ENCODE data around the gene APBA2. TPM values are rescaled to one million over a fixed set of nuclear protein-coding genes. Genes with fewer than 3 reads are reported as not detected.

APBA2 gene
- polyA plus RNA-seq, 2 of the 4 experiments (the other 2 are of a cell fraction): 11.4 to 12.6 TPM

DNA sequence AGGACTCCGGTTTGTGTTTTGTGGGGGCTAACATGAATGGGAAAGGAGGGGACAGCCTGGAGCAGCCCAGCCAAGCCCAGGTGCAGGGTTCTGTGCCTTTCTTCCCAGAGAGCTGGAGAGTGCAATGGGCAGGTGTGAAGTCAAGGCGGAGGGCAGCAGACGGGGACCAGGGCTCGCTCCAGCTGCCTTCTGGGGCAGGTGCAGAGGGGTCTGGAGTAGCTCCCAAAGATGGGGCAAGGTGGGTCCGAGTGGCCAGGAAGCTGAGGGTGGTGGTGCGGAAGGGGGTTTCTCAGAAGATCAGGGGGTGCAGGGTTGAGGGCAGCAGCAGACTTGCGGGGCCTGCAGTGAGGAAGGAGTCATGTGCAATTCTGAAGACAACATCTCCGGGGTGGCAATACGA is 225.0 kb downstream of the APBA2 start (continued):
- TF ChIP-seq FOSB (CRISPR knock-in tag; IDR thresholded peaks at IDR 0.05): no peak
- no peak for TF ChIP-seq JUNB (IDR thresholded peaks at IDR 0.05)
- no peak for TF ChIP-seq HDAC2 (IDR thresholded peaks at IDR 0.05)

- Histone ChIP-seq H3K4me1 (no peaks in the 10 kb centered on the region), H3K9me3 (no peaks in the 10 kb centered on the region), H3K27ac (no peak overlapping the region), H3K4me2 (no peak overlapping the region), H3K4me3 (no peak overlapping the region)
- FAIRE-seq: no peak
- 76% methylated on average over 10 of the region's 13 CpGs for WGBS (ENCODE audit: missing lambda C conversion rate)
- CTCF ChIA-PET: interaction anchor here (1.0 to 2.6 kb wide), 3 partner anchors 10 to 28 kb away, joined by 4 to 11 read pairs (median 6); no protein-coding TSS in a partner anchor
- ATAC-seq: no peak; a peak in 1 of 6 replicates
- POLR2A ChIA-PET: no interaction called here
- no peak for DNase-seq (ENCODE audit: low read depth in 1 of 2, low spot score in 1 of 2)
- TF ChIP-seq USF2 (IDR thresholded peaks at IDR 0.05): no peak
- no peak for TF ChIP-seq CBX8 (IDR thresholded peaks at IDR 0.05)
- no peak for TF ChIP-seq RNF2 (IDR thresholded peaks at IDR 0.05; ENCODE audit: borderline replicate concordance, low read depth)
- TF ChIP-seq MYC (IDR thresholded peaks at IDR 0.05; ENCODE audit: borderline replicate concordance, low read length): no peak
Observed at GRCh38 chr15:29111705-29112281, 226.0 kb downstream of the APBA2 start.

DNA sequence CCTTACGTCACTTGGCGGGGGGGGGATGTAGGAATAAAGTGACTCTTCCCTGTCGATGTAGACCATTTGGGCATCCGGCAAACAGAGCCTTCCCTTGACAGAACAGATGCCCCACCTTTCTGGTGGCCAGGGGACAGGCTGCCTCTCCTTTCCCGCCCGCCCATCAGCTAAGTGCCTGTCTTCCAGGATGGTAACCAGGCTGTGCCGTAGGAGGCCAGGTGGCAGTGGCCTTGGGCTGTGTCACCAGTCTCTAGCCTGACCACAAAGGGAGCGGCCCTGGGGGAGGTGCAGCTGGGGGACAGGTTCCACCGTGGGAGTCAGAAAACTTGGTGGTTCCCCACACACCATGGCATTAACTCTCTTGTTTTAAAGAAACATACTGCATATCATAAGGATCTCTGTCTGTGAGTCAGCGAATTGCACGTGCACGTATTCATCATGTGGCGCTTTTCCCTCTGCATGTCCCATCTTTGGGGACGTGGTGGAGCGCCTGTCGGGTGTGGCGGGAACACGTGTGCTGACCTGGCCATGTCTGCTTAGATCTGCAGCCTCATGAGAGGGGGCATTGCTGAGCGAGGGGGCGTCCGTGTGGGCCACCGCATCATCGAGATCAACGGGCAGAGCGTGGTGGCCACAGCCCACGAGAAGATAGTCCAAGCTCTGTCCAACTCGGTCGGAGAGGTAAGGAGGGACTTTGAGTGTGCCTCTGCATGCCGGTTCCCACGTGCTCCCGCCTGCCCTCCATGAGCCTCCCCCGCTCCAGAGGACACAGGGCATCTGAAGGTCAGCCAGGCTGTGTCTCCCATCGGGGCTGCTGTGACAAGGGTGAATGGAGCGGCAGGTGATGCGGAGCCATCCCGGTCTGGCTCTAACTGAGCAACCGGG is 227.8 kb downstream of the APBA2 start:
- 83% methylated on average over 37 of the region's 37 CpGs for WGBS (ENCODE audit: missing lambda C conversion rate)
- ChIA-PET CTCF (interaction anchor here (1.0 to 13.8 kb wide), 5 partner anchors 9 to 193 kb away, joined by 3 to 116 read pairs (median 3); no protein-coding TSS in a partner anchor), POLR2A (no interaction called here)
- no peak for ATAC-seq
- no peak overlapping the region for H3K4me2 ChIP-seq
- H3K9me3 ChIP-seq: no peaks in the 10 kb centered on the region
- FAIRE-seq: no peak
- TF ChIP-seq JUN (IDR thresholded peaks at IDR 0.05) (no peak), HES2 (IDR thresholded peaks at IDR 0.05) (no peak), CBX8 (IDR thresholded peaks at IDR 0.05) (no peak), HDAC2 (IDR thresholded peaks at IDR 0.05) (no peak), TP53 (CRISPR knock-in tag; IDR thresholded peaks at IDR 0.05) (no peak), RARB (CRISPR knock-in tag; IDR thresholded peaks at IDR 0.05) (no peak), MAFK (IDR thresholded peaks at IDR 0.05; ENCODE audit: partially characterized antibody) (no peak), POLR2A (IDR thresholded peaks at IDR 0.05; ENCODE audit: low read length) (no peak), RFX5 (IDR thresholded peaks at IDR 0.05) (no peak), ZFP36 (IDR thresholded peaks at IDR 0.05; ENCODE audit: borderline replicate concordance, partially characterized antibody) (no peak), USF2 (IDR thresholded peaks at IDR 0.05) (no peak), FOXS1 (CRISPR knock-in tag; IDR thresholded peaks at IDR 0.05) (no peak), RCOR1 (IDR thresholded peaks at IDR 0.05; ENCODE audit: low read depth, low read length) (no peak), HEYL (CRISPR knock-in tag; IDR thresholded peaks at IDR 0.05) (no peak), ZNF302 (CRISPR knock-in tag; IDR thresholded peaks at IDR 0.05) (no peak), FOSB (CRISPR knock-in tag; IDR thresholded peaks at IDR 0.05) (no peak), RAD21 (conservative IDR thresholded peaks at IDR 0.05 in 1 of 2, IDR thresholded peaks at IDR 0.05 in 1 of 2) (no peak)
- TF ChIP-seq, protein P1, sequence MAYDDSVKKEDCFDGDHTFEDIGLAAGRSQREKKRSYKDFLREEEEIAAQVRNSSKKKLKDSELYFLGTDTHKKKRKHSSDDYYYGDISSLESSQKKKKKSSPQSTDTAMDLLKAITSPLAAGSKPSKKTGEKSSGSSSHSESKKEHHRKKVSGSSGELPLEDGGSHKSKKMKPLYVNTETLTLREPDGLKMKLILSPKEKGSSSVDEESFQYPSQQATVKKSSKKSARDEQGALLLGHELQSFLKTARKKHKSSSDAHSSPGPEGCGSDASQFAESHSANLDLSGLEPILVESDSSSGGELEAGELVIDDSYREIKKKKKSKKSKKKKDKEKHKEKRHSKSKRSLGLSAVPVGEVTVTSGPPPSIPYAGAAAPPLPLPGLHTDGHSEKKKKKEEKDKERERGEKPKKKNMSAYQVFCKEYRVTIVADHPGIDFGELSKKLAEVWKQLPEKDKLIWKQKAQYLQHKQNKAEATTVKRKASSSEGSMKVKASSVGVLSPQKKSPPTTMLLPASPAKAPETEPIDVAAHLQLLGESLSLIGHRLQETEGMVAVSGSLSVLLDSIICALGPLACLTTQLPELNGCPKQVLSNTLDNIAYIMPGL (CRISPR knock-in tag; IDR thresholded peaks at IDR 0.05; ENCODE audit: borderline replicate concordance): no peak
- no peaks in the 10 kb centered on the region for H3K4me1 ChIP-seq
- DNase-seq (ENCODE audit: low read depth in 1 of 2, low spot score in 1 of 2): no peak
- no peak overlapping the region for H3K27ac ChIP-seq
- no peak overlapping the region for H3K4me3 ChIP-seq
